ENCODE data around the gene DPEP1. TPM values are rescaled to one million over a fixed set of nuclear protein-coding genes. Genes with fewer than 3 reads are reported as not detected.
A peak's percentile ranks its signal among the peaks of the same experiment; 100 is the strongest.

The DPEP1 gene
- total RNA-seq, 1 experiment from 2014 or later: 1.1 TPM

DNA sequence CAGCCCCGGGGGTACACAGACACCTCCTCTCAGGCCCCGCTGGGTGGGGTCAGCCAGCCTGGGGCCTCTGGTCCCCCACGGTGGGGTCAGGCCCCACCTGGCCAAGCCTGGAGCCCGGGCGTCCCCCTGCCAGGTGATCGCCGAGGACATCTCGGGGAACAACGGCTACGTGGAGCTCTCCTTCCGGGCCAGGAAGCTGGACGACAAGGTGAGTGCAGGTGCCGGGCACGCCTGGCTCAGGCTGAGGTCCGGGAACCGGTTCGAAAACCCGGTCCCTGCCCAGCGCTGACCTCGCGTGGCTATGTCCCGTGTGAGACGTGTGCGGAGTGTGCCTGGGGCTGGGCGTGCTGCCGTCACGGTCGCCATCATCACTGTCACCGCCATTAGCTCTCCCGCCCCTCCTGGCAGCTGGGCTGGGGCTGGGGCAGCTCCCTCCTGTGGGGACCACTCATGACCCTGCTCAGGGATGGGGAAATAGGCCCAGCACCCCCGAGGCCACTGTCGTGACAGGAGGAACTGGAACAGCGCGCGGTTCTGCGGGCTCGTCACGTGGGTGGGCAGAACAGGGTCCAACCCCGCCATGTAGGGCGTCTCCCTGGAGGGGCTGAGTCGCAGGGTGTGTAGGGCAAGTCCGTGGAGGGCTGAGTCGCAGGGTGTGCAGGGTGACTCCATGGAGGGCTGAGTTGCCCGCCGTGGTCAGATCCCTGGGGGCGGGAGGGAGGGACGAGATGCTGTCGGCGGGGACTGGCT lies 29.4 kb upstream of the DPEP1 start:
- Histone ChIP-seq H3K79me2 (ENCODE audit: insufficient read depth, low read length) (peaks cover 34% of the 10 kb centered on the region), H3K36me3 (ENCODE audit: control insufficient read depth in 1 of 2, insufficient read depth in 2 of 2, low read length in 2 of 2) (peaks cover 18 to 78% of the 10 kb centered on the region in 2 experiments), H3K27ac (ENCODE audit: low read depth, low read length) (peak overlapping the region; percentile 5; the same call in 1 of the 2 replicates), H3K27me3 (ENCODE audit: insufficient read depth, low read length) (no peaks in the 10 kb centered on the region), H3K4me1 (ENCODE audit: control insufficient read depth in 1 of 2, insufficient read depth in 2 of 2, low read length in 2 of 2) (peaks cover 13 to 38% of the 10 kb centered on the region in 2 experiments), H3K9me3 (ENCODE audit: control insufficient read depth in 1 of 2, insufficient read depth in 1 of 2, low read depth in 1 of 2, low read length in 2 of 2) (peaks cover 0 to 4% of the 10 kb centered on the region in 2 experiments; a peak in 1 of 4 replicates), H3K4me2 (ENCODE audit: low read length) (no peak overlapping the region), H2AFZ (ENCODE audit: low read depth, low read length, poor library complexity, severe bottlenecking) (no peak overlapping the region), H3K4me3 (replicated peaks in 1 of 2; ENCODE audit: low read depth in 1 of 2, low read length in 2 of 2) (no peak overlapping the region), H3K9me2 (ENCODE audit: insufficient read depth) (no peaks in the 10 kb centered on the region), H4K20me1 (ENCODE audit: insufficient read depth) (no peaks in the 10 kb centered on the region; the same call in 1 of the 2 replicates), H3K9ac (ENCODE audit: low read length) (no peak overlapping the region)
- ChIA-PET POLR2A (no interaction called here), RAD21 (ENCODE audit: low non-redundant PET in 1 of 2, low total read pairs in 2 of 2, uncharacterized antibody in 2 of 2, unreplicated experiment in 2 of 2) (no interaction called here), CTCF (interaction anchor here (1.3 kb wide), 1 partner anchor 58 kb away, joined by 3 read pairs; no protein-coding TSS in a partner anchor)
- BruUV-seq (replicated peaks): no TSS peak
- TF ChIP-seq CEBPB (IDR thresholded peaks at IDR 0.05; ENCODE audit: low read depth): no peak
- no peak for TF ChIP-seq RAD21 (IDR thresholded peaks at IDR 0.05; ENCODE audit: low read depth)
- TF ChIP-seq EZH2 (IDR thresholded peaks at IDR 0.05): no peak
- no peak for TF ChIP-seq ZNF274 (IDR thresholded peaks at IDR 0.05; ENCODE audit: low read depth, low read length)
- no peak for TF ChIP-seq ATF3 (IDR thresholded peaks at IDR 0.05)
- intact Hi-C loops (cut with micrococcal nuclease): no loop called here
- no peak for DNase-seq (ENCODE audit: low read depth, low spot score)
- no peak for ATAC-seq

DNA sequence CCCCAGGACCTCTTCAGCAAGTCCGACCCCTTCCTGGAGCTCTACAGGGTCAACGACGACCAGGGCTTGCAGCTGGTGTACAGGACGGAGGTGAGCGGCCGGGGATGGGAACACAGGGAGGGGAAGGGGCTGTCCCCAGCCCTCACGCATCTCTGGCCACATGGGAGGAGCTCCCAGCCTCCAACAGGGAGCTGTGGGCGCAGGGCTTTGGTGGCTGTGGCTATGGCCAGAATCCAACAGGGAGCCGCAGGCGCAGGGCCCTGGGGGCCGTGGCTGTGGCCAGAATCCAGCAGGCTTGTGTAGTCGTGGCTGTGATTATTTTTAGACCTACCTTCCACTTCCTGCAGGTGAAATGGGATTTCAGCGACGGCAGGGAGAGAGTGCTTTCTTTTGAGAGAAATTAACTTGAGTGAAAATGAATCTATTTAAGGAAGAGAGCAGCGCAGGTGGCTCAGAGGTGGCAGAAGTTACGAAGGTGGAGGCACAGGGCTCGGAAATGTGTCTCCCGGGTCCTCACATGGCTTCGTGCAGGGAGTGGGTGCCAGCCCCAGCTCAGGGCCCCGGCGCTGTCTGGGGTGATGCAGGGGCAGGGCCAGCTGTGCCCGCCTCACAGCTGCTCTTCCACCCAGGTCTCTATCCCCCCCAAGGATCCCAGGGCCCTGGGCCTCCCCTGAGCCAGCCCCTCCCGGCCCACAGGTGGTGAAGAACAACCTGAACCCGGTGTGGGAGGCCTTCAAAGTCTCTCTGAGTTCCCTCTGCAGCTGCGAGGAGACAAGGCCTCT lies 28.5 kb upstream of the DPEP1 start:
- intact Hi-C loops (cut with micrococcal nuclease): no loop called here
- peak overlapping the region; percentile 18; the same call in 1 of the 2 replicates for H3K27ac ChIP-seq (ENCODE audit: low read depth, low read length)
- no peak for TF ChIP-seq SIN3A (IDR thresholded peaks at IDR 0.05; ENCODE audit: low read depth)
- no peak for TF ChIP-seq POLR2A (IDR thresholded peaks at IDR 0.05; ENCODE audit: borderline replicate concordance, extremely low read depth, insufficient read depth, insufficient read length)
- TF ChIP-seq ZNF274 (IDR thresholded peaks at IDR 0.05; ENCODE audit: low read depth, low read length): no peak
- TF ChIP-seq JUND (IDR thresholded peaks at IDR 0.05): no peak
- no peak for TF ChIP-seq CEBPB (IDR thresholded peaks at IDR 0.05; ENCODE audit: low read depth)
- TF ChIP-seq EZH2 (IDR thresholded peaks at IDR 0.05): no peak
- TF ChIP-seq TCF7L2 (IDR thresholded peaks at IDR 0.05; ENCODE audit: borderline replicate concordance, extremely low read depth, insufficient read depth, insufficient read length): no peak
- no peak for TF ChIP-seq ELF1 (IDR thresholded peaks at IDR 0.05; ENCODE audit: borderline replicate concordance, low read depth)
- TF ChIP-seq YY1 (IDR thresholded peaks at IDR 0.05; ENCODE audit: extremely low read depth, insufficient replicate concordance, low read depth, low read length): no peak
- no peak for TF ChIP-seq CBX3 (IDR thresholded peaks at IDR 0.05; ENCODE audit: low read depth)
- TF ChIP-seq ZFX (IDR thresholded peaks at IDR 0.05): no peak
- no peak for TF ChIP-seq EGR1 (IDR thresholded peaks at IDR 0.05; ENCODE audit: low read depth)
- no peak for TF ChIP-seq MAX (IDR thresholded peaks at IDR 0.05)
- TF ChIP-seq EZH2phosphoT487 (IDR thresholded peaks at IDR 0.05; ENCODE audit: borderline replicate concordance): no peak
- no peak for TF ChIP-seq POLR2AphosphoS5 (IDR thresholded peaks at IDR 0.05; ENCODE audit: low read depth, low read length)

More for the DNA sequence above, 28.5 kb upstream of the DPEP1 start:
- POLR2A ChIA-PET: no interaction called here
- no peak for DNase-seq (ENCODE audit: low read depth, low spot score)
- CTCF ChIA-PET: interaction anchor here (1.3 kb wide), 1 partner anchor 57 kb away, joined by 3 read pairs; no protein-coding TSS in a partner anchor
- BruUV-seq (replicated peaks): no TSS peak
- H3K9ac ChIP-seq (ENCODE audit: low read length): no peak overlapping the region
- ATAC-seq: no peak
- H3K4me1 ChIP-seq (ENCODE audit: control insufficient read depth in 1 of 2, insufficient read depth in 2 of 2, low read length in 2 of 2): peaks cover 13 to 38% of the 10 kb centered on the region in 2 experiments
- H3K9me2 ChIP-seq (ENCODE audit: insufficient read depth): no peaks in the 10 kb centered on the region
- RAD21 ChIA-PET (ENCODE audit: low non-redundant PET in 1 of 2, low total read pairs in 2 of 2, uncharacterized antibody in 2 of 2, unreplicated experiment in 2 of 2): no interaction called here
- H3K27me3 ChIP-seq (ENCODE audit: insufficient read depth, low read length): no peaks in the 10 kb centered on the region
- H3K9me3 ChIP-seq (ENCODE audit: control insufficient read depth in 1 of 2, insufficient read depth in 1 of 2, low read depth in 1 of 2, low read length in 2 of 2): no peaks in the 10 kb centered on the region; a peak in 1 of 4 replicates
- no peak overlapping the region for H3K4me3 ChIP-seq (replicated peaks in 1 of 2; ENCODE audit: low read depth in 1 of 2, low read length in 2 of 2)
- peaks cover 29% of the 10 kb centered on the region for H3K79me2 ChIP-seq (ENCODE audit: insufficient read depth, low read length)
- no peak overlapping the region for H3K4me2 ChIP-seq (ENCODE audit: low read length)
- no peak overlapping the region for H2AFZ ChIP-seq (ENCODE audit: low read depth, low read length, poor library complexity, severe bottlenecking)
- H4K20me1 ChIP-seq (ENCODE audit: insufficient read depth): no peaks in the 10 kb centered on the region; the same call in 1 of the 2 replicates
- peaks cover 20 to 78% of the 10 kb centered on the region in 2 experiments for H3K36me3 ChIP-seq (ENCODE audit: control insufficient read depth in 1 of 2, insufficient read depth in 2 of 2, low read length in 2 of 2)
